ENCODE data around the gene PNKP.

PNKP gene

GRCh38 chr19:49890349-49891311 lies 23.3 kb upstream of the PNKP start:
- peak overlapping the region; percentile 33 for H3K4me3 ChIP-seq (ENCODE audit: low read depth, low read length)

GRCh38 chr19:49889687-49890348 lies 22.4 kb upstream of the PNKP start:
- peak overlapping the region; percentile 33 for H3K4me3 ChIP-seq (ENCODE audit: low read depth, low read length)

- no peak overlapping the region for H3K4me3 ChIP-seq (ENCODE audit: low read depth, low read length)
These were observed 21.8 kb upstream of the PNKP start for GRCh38 chr19:49889038-49889686.

- no peak overlapping the region for H3K4me3 ChIP-seq (ENCODE audit: low read depth, low read length)
These were observed 21.1 kb upstream of the PNKP start for GRCh38 chr19:49888510-49888824.

GRCh38 chr19:49887665-49888509 lies 20.5 kb upstream of the PNKP start:
- no peak overlapping the region for H3K4me3 ChIP-seq (ENCODE audit: low read depth, low read length)

- H3K4me3 ChIP-seq (ENCODE audit: low read depth, low read length) = no peak overlapping the region
These were observed 19.8 kb upstream of the PNKP start for GRCh38 chr19:49887037-49887664.

- H3K4me3 ChIP-seq (ENCODE audit: low read depth, low read length) = no peak overlapping the region
These were observed 17.4 kb upstream of the PNKP start for GRCh38 chr19:49884760-49885159.

GRCh38 chr19:49884109-49884508 lies 16.7 kb upstream of the PNKP start:
- H3K4me3 ChIP-seq (ENCODE audit: low read depth, low read length) = no peak overlapping the region

GRCh38 chr19:49883094-49883493 lies 15.7 kb upstream of the PNKP start:
- H3K4me3 ChIP-seq (ENCODE audit: low read depth, low read length) = no peak overlapping the region

GRCh38 chr19:49882643-49883042 lies 15.3 kb upstream of the PNKP start:
- H3K4me3 ChIP-seq (ENCODE audit: low read depth, low read length) = no peak overlapping the region

- no peak overlapping the region for H3K4me3 ChIP-seq (ENCODE audit: low read depth, low read length)
These were observed 14.5 kb upstream of the PNKP start for GRCh38 chr19:49881672-49882394.

GRCh38 chr19:49881186-49881585 lies 13.8 kb upstream of the PNKP start:
- no peak overlapping the region for H3K4me3 ChIP-seq (ENCODE audit: low read depth, low read length)

GRCh38 chr19:49880162-49880869 lies 12.9 kb upstream of the PNKP start:
- H3K4me3 ChIP-seq (ENCODE audit: low read depth, low read length) = no peak overlapping the region

GRCh38 chr19:49879243-49879963 lies 12.0 kb upstream of the PNKP start:
- no peak overlapping the region for H3K4me3 ChIP-seq (ENCODE audit: low read depth, low read length)

- peak overlapping the region; percentile 98 for H3K4me3 ChIP-seq (ENCODE audit: low read depth, low read length)
These were observed 11.3 kb upstream of the PNKP start for GRCh38 chr19:49878744-49879070.

- H3K4me3 ChIP-seq (ENCODE audit: low read depth, low read length) = peak overlapping the region; percentile 98
These were observed 10.7 kb upstream of the PNKP start for GRCh38 chr19:49877879-49878743.

- peak within 1 kb of the TSS; percentile 98 for H3K4me3 ChIP-seq (ENCODE audit: low read depth, low read length)
These were observed 9.9 kb upstream of the PNKP start, which contains the start of the genes AKT1S1 and TBC1D17 for GRCh38 chr19:49877020-49877878. AKT1S1 (minus strand) TSS chr19:49877355; CDS start chr19:49873295, 4,060 bp downstream. TBC1D17 (plus strand) TSS chr19:49877702; CDS start chr19:49877724, 22 bp downstream.

Data from iPS-11a (cell line).